ENCODE results near the gene MYPOP.

DNA sequence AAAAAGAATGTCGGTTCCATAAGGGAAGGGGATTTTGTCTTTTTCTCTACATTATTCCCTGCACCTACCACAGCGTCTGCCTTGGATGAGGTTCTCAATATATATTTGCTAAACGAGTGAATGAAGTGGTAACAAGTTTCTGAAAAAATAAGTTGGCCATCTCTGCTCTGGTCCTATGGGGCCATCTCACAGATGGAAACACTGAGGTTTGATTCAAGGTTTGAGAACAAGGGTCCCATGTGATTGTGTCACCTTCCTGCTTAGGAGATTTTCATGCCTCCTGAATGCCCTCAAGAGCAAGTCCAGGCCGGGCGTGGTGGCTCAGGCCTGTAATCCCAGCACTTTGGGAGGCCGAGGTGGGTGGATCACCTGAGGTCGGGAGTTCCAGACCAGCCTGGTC lies 3.2 kb downstream of the MYPOP start:
- TF ChIP-seq, protein P1, sequence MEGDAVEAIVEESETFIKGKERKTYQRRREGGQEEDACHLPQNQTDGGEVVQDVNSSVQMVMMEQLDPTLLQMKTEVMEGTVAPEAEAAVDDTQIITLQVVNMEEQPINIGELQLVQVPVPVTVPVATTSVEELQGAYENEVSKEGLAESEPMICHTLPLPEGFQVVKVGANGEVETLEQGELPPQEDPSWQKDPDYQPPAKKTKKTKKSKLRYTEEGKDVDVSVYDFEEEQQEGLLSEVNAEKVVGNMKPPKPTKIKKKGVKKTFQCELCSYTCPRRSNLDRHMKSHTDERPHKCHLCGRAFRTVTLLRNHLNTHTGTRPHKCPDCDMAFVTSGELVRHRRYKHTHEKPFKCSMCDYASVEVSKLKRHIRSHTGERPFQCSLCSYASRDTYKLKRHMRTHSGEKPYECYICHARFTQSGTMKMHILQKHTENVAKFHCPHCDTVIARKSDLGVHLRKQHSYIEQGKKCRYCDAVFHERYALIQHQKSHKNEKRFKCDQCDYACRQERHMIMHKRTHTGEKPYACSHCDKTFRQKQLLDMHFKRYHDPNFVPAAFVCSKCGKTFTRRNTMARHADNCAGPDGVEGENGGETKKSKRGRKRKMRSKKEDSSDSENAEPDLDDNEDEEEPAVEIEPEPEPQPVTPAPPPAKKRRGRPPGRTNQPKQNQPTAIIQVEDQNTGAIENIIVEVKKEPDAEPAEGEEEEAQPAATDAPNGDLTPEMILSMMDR (IDR thresholded peaks at IDR 0.05) = no peak
- TF ChIP-seq POLR2A (IDR thresholded peaks at IDR 0.05) = no peak

Data from heart left ventricle (tissue), 13 donors.